DMS79 (cell line): ENCODE results near the gene NKD2.
"Not testable (repeated sequence)": the region's sequence is repeated elsewhere in the genome, so short reads cannot be mapped to it uniquely, and the experiment has no call there.

Experiments
- DNase-seq: peaks from one replicate; lab custom pipeline; 2025; lab: John Stamatoyannopoulos, UW

NKD2 gene

DNA sequence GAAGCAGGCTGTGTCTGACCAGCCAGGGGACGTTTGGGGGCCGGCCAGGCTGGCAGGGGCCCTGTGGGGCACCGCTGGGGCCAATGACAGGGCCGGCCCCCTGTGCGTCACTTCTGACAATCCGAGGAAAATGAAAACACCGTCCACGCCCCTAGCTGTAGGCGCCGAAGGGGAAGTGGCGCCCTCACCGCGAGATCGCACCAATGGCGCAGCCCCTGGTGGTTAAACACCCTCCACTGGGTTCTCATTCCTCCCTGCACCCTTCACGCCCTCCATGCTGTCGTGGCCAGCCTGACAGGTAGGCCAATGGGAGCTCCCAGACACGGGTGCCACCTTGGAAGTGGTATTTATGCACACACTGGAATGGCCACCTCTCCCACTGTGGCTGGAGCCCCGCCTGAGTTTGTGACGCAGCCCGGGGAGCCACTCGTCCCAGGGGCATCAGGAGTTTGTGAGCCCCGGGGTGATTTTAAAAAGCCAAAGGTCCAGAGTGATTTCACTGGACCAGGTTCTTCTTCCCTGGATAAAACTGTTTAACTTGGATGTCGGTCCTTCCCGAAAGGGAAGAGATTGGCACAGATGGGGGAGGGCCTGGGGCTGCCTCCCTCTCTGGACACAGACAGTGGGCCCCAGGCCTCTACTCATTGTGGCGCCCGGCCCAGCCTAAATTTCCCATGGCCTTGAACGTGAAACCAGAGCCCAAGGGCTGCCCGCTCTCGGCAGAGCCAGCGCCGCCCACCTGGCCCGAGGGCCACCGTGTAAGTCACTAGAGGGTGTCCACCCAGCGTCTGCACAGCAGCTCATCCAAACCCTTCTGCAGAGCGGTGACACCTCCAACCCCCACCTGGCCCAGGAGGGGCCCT, 49.7 kb downstream of the NKD2 start:
- DNase-seq: no peak

DNA sequence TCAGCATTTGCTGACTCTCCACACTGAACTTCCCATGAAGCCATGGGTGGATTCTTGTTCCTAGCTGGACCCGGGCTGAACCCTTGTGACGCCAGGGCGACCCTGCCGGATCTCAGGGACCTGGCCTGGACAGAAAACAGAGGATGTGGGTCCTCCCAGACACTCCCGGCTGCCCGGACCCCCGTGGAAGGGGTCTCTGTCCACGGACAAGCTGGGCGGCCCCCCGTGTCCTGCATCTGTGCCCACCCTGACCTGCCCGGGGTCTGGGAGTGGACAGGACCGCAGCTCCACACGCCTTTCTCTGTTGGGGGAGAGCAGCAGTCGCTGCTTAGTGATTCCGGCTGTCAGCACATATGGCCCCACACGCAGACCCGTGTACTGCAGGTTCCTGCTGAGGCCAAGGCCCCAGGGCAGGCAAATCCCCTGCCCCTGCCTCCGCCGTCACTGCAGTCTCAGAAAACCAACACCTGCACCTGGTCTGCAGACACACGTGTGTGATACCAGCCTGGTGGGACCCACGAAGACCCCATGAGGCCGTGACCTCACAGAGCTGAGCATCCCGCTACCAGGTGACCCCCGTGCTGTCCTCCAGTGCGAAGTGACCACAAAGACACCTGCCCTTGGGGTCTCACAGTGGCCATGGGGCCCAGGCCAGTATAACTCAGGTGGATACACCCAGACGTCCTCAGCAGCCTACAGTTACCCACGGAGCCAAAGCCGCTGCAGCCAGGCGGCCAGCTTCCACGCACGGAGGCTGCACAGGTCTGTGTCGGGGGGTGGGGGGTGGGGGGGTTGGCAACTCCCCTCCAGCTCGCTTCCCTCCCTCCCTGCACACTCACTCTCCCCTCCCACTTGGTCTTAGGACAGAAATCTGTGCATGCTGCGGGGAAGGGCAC, 50.6 kb downstream of the NKD2 start:
- no peak for DNase-seq

DNA sequence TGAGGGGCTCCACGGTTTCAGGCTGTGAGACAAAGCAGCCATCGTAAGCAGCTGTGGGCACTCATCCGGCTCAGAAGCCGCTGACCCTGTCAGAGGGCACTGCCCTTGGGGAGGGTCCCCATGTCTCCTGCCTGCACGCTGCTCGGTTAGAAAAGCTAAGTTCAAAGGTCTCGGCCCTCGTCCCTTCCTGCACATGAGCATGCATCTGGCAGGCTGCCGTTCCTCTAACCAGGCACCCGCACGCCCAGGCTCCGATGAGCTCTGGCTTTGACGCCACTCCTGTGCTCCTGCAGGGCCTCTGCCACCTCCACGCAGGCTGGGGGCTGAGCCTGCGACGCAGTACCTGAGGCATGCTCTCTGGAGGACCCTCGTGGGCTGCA, 51.3 kb downstream of the NKD2 start:
- no peak for DNase-seq

DNA sequence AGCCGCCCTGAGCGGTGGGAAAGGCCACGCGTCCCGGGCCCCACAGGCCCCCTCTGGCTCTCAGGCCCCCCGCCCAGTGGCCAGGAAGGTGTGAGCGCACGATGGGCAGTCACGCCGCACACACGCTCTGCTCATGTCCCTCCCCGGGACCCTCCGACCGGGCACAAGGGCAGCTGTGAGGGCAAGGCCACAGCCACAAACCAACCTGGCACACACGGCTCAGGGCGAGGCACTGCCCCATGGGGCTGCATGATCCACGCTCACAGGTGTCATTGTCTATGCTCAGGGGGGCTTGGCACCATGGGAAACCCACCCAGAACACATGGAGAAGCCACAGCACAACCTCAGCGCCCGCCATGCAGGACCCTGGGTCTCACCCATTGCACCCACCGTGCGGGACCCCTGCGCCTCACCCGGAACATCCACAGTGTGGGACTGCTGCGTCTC, 52.0 kb downstream of the NKD2 start:
- no peak for DNase-seq

GRCh38 chr5:1061292-1061691, 52.7 kb downstream of the NKD2 start:
- DNase-seq: not testable (repeated sequence)

GRCh38 chr5:1061916-1062315, 53.3 kb downstream of the NKD2 start:
- DNase-seq: no peak

DNA sequence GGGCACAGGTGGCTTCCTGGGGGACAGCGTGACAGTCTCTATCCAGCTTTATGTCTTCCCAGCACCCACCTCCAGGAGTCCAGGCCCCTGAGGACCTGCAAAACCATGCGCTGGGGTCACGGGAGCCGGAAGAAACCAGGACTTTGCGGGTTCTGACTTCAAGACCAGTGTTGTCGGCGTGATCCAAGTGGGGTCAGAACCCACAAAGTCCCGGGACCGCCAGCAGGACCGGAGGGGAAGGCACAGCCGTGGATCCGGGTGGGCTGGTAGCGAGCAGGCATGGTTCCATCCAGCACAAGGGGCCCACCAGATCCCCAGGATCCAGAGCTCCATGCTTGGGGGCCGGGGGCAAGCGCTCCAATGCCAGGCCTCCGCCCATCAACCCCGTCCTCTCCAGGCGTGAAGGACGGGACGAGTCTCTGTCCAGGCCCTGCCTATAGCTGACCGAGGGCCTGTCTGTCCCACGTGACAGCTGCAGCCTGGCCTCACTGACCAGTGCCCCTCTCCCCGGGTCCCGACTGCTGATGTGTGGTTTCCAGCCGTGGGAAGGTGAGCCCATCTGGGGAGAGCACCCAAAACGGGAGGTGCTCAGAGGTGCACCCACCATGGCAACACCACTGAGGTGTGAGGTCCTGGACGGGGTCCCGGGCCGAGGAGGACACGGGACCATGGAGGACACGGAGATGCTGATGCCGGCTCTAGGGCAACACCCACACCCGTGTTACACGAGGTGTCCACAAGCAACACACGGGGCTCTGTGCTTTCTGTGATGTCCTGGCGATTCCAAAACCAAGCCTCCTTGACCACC, 54.4 kb downstream of the NKD2 start:
- DNase-seq: no peak

DNA sequence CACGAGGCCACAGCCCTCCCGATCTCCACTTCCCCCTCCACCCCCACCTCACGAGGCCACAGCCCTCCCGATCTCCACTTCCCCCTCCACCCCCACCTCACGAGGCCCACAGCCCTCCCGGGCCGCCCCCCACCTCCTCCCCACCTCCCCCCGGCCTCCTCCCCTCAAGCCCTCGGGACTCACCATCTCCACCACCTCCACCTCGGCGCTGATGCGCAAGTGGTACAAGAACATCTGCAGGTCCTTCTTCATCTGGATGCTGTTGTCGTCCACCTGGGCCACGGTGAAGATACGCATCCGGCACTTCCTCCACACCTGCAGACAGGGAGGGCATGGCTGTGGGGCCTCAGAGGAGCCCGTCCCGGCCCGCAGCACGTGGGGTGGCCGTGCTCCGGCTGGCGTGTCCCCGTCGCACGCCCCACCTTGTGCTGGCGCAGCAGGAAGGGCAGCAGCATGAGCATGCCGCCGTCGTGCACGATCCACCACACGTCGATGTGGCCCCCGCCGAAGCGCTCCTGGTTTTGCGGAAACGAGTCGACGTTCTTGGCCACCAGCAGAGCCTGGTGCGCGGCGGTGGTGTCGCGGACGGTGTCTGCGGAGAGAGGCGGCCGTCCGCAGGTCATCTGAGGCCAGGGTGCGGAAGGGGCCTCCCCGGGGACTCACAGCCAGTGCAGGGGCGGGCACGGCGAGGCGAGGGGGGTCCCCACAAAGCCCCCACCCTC, 55.2 kb downstream of the NKD2 start:
- no peak for DNase-seq

DNA sequence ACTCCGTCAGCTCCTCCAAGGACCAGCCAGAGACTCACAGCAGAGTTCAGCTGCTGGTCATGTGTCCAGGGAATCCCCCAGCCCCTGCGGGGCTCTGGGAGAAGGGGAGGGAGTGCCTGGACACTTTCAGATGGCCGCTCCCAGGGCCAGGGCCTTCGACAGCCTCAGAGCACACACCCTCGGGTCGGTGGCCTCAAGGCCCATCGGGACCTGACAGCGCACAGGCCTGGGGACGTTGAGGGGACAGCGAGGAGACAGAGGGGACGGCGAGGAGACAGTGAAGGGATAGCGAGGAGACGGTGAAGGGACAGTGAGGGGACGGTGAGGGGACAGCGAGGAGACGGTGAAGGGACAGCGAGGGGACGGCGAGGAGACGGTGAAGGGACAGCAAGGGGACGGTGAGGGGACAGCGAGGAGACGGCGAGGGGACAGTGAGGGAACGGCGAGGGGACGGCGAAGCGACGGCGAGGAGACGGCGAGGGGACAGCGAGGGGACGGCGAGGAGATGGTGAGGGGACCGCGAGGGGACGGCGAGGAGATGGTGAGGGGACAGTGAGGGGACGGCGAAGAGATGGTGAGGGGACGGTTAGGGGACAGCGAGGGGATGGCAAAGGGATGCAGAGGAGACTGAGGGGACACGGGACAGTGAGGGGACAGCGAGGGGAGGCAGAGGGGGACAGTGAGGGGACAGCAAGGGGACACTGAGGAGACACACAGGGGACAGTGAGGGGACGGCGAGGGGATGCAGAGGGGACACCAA, 56.0 kb downstream of the NKD2 start:
- DNase-seq: no peak

- no peak for DNase-seq
Measured at GRCh38 chr5:1065143-1065750, 56.6 kb downstream of the NKD2 start.

DNA sequence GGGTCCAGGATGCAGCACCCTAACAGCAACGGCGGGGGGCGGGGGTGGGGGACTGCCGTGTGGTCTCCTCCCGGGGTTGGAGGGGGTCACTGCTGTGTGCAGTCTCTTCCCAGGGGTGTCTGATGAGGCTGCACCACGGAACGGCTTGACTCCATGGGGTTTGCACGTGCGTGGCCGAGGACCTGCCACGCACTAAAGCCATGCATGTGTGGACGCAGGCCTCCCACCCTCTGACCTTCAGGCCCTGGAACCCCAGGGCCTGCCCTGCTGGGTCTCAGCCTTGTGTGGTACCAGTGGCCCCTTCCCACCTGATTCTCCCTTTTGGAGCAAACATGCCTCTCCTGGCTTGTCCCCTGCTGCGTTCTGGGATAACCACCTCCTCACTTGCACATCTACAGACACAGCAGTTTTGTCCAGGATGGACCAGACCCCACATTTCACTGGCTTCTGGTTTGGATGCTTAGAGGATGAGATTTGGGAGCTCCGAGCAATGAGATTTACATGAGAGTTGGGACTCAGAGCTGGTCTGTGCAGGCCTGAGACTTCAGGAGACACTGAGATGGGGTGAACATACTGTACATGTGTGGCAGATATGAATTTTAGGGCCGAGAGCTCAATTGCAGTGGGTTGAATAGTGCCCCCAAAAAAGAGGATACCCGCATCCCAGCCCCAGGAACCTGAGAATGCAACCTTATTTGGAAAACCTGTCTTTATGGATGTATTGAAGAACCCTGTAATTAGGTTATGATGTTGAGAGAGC, 57.5 kb downstream of the NKD2 start:
- DNase-seq: no peak

DNA sequence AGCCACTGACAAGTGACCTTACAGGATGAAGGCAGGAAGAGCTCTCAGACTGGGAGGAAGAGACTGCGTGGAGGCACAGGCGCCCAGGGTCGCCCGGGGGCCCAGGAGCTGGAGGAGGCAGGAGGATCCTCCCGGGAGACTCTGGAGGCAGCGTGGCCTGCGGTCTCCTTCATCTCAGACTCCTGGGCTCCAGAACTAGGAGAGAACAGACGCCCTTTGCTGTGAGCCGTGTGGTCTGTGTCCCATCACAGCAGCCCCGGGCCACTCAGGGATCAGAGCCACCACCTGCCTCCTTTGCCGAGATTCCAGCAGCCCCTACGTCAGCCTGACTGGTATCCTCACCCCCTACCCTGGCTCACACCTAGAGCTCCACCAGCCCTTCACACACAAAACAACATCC, 58.1 kb downstream of the NKD2 start:
- DNase-seq: no peak

DNA sequence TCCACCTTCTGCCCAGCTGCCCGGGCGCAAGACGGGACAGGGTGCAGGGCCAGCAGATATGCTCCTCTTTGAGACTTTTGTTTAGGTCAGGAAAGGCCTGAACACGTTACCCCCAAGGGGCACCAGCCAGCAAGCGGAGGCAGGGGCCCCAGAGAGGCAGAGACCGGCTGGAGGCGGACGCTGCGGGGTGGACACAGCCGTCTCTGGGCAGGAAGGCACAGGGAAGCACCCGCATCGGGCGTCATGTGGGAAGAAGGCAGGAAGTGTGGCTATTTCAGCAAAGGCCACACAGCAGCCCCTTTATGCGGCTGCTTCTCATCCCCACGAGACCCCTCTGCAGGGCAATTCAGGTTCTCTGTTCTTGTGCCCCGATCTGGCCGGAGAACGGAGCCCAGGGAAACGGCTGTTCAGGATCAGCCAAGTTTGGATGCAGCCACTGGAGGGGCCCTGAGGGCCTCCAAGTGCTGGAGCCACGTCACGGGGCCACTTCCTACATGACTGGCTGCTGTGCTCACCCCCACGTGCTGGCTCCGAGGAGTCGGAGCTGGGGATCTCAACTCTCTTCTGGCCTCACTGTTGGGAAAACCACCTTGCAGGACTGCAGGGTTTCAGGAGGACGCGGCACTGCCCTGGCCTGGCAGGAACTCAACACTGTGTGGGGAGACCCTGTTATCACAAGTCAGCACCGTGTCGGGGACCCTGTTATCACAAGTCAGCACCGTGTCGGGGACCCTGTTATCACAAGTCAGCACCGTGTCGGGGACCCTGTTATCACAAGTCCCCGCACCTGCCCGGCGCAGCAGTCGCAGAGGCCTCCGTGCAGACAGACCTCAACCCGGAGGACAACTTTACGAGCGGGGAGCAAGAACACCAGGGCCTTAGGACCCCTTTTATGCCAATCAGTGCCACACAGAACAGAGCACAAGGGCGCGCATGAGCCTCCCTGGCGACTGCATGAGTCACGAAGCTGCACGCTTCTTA, 58.8 kb downstream of the NKD2 start:
- no peak for DNase-seq

DNA sequence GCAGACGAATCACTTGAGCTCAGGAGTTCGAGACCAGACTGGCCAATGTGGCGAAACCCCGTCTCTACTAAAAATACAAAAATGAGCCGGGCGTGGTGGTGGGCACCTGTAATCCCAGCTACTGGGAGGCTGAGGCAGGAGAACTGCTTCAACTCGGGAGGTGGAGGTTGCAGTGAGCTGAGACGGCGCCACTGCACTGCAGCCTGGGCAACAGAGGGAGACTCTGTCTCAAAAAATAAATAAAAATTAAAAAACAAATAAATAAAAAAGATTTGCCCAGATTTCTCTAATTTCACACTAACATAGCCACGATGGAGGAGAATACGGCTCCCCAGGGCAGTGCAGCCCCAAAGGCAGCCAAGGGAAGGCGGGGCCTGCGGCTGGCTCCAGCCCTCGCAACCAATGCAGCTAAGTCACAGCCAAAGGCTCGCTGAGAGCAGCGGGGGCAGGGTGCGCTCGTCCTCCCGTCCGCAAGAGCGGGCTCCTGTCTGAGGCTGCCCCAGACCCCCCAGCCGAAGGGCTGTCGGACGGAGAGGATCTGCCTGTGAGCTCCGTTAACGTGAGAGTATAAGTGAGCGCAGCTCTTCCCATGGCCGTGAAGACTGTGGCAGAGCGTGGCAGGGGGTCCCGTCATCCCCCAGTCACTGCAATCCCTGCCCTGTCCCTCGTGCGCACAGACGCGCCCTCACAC, 59.7 kb downstream of the NKD2 start:
- no peak for DNase-seq

DNA sequence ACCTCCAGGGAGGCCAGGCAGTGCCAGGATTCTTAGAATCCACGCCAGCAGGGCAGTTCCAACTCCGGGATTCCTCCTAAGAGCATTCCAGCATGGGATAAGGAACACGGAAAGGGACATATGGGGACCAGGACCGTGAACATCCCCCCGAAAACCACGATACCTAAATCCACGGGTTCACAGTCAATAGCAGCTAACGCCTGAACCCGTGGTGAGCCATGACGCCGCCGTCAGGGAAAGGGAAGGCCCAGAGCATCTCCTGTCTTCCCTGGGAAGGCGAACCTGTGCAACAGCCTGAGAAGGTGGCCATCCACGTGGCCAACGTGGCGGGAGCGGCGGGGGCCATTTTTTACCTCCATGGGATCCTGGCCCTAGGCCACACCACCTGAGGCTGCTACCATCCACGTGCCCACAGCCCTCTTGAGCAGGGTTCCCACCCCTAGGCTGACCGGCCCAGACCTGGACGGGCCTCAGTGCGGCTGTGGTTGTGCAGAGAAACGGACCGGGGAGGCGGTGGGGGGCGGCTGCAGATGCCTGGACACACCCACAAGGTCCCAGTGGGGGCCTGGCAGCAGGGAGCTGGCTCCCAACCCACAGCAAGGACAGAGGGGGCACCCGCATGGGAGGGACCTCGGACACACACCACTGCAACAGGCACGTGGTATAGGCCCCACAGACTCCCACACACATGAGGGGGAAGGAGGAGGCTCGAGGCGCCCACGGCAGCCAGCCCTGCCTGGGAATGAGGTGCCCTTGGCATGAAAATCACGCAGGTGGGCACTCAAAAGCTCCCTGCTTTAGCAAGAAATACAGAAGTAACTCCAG, 60.5 kb downstream of the NKD2 start:
- DNase-seq: no peak

DNA sequence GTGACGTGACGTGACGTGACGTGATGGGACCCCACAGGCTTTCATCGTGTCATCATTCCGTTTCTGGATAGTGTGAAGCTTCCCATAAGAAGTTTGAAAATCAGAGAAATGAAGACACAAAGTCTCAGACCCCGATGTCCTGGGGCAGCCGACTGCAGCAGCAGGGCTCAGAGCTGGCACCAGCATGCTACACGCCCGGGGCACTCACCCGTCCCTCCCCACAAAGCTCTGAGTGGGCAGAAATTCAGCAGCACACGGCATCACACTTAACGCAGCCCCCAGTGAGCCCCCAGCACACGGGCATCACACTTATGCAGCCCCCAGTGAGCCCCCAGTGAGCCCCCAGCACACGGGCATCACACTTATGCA, 61.1 kb downstream of the NKD2 start:
- no peak for DNase-seq
